CD4-positive, alpha-beta T cell (primary cell): ENCODE measurements around the gene RAE1. TPM values are rescaled to one million over a fixed set of nuclear protein-coding genes. Genes with fewer than 3 reads are reported as not detected.

Source experiments
- ATAC-seq: fragments of 200-7000 bp; cut with Tn5 transposase; one replicate; pipeline ENCODE4 v1.10.0; 2022; ENCODE audit warnings: mild to moderate bottlenecking; ENCODE audit not compliant: poor library complexity
- CTCF ChIA-PET: fragments of 350-600 bp; sonication (Branson Sonifier 250); formaldehyde crosslinking; loops from one replicate; lab custom pipeline; 2021; ENCODE audit warnings: antibody characterized with exemption, inconsistent platforms; lab: Charles Lee
- POLR2A ChIA-PET: fragments of 350-600 bp; sonication (Branson Sonifier 250); formaldehyde crosslinking; loops from one replicate; lab custom pipeline; 2021; ENCODE audit warnings: antibody characterized with exemption, inconsistent platforms; lab: Charles Lee
- DNase-seq, 14 experiments: peaks; one replicate each; pipeline ENCODE4 v3.0.0-alpha.2; 2013 to 2020; ENCODE audit warnings: mixed read lengths in 2 of 14
- H3K27ac ChIP-seq, 2 donors: one replicate each; pipeline versions ENCODE4 v1.5.1 to v1.7.0; 2013; ENCODE audit warnings: low read length in 2 of 2, low read depth in 1 of 2, mild to moderate bottlenecking in 1 of 2
- H3K27me3 ChIP-seq, 2 experiments: 1 replicate in 1 of 2; 2 replicates in 1 of 2; pipeline versions ENCODE4 v1.6.1 to v1.7.0; 2013; ENCODE audit warnings: low read length in 2 of 2, control low read depth in 1 of 2, mild to moderate bottlenecking in 1 of 2, moderate library complexity in 1 of 2; ENCODE audit not compliant: insufficient read depth in 2 of 2, control insufficient read depth in 1 of 2
- H3K36me3 ChIP-seq: one replicate; pipeline ENCODE4 v1.6.1; 2013; ENCODE audit warnings: low read length, control low read depth; ENCODE audit not compliant: insufficient read depth
- H3K4me1 ChIP-seq: one replicate; pipeline ENCODE4 v1.6.1; 2013; ENCODE audit warnings: low read length, control low read depth; ENCODE audit not compliant: insufficient read depth
- H3K4me3 ChIP-seq: one replicate; pipeline ENCODE4 v1.5.1; 2013; ENCODE audit warnings: mild to moderate bottlenecking, low read length, moderate library complexity
- H3K9me3 ChIP-seq, 2 experiments: 1 replicate in 1 of 2; 2 replicates in 1 of 2; pipeline versions ENCODE4 v1.6.1 to v1.7.0; 2013; ENCODE audit warnings: low read length in 2 of 2, mild to moderate bottlenecking in 2 of 2, control low read depth in 1 of 2, moderate library complexity in 1 of 2; ENCODE audit not compliant: control insufficient read depth in 1 of 2, insufficient read depth in 1 of 2
- H3K27ac Mint-ChIP-seq: one replicate; pipeline ENCODE4 v1.8.0; 2020; ENCODE audit warnings: mixed read lengths
- H3K27me3 Mint-ChIP-seq: one replicate; pipeline ENCODE4 v1.8.0; 2021; ENCODE audit warnings: mixed read lengths
- H3K36me3 Mint-ChIP-seq: one replicate; pipeline ENCODE4 v1.8.0; 2021; ENCODE audit warnings: low read depth, mixed read lengths
- H3K4me1 Mint-ChIP-seq: one replicate; pipeline ENCODE4 v1.8.0; 2021; ENCODE audit warnings: low read depth, mixed read lengths
- H3K4me3 Mint-ChIP-seq: one replicate; pipeline ENCODE4 v1.8.0; 2020; ENCODE audit warnings: mild to moderate bottlenecking, mixed read lengths
- H3K9me3 Mint-ChIP-seq: one replicate; pipeline ENCODE4 v1.8.0; 2020; ENCODE audit warnings: mixed read lengths
- CTCF ChIP-seq: fragments of 200-600 bp; IDR thresholded peaks from one replicate; pipeline ENCODE4 v1.8.0; 2022; ENCODE audit warnings: antibody characterized with exemption, mild to moderate bottlenecking
- intact Hi-C, 2 experiments: fragments of 100-400 bp; cut with DNase I in 1 of 2; cut with micrococcal nuclease in 1 of 2; formaldehyde crosslinking; loops; one replicate each; pipeline versions ENCODE4 v1.15.1 to v1.9.0; 2023 to 2025; cut with DNase I, micrococcal nuclease
- total RNA-seq, 174 experiments: library from RNA in 2 of 174; stranded (reverse) in 2 of 174; gene quantifications; one replicate each; pipeline ENCODE4 v1.2.3 and lab custom pipeline; 2021 to 2026

Gene RAE1
- total RNA-seq, 2 experiments from 2014 or later = 58.8 to 60.7 TPM

- ChIA-PET CTCF (no interaction called here), POLR2A (interaction anchor here (1.6 to 5.5 kb wide), 3 partner anchors 11 to 15 kb away, joined by 5 to 46 read pairs (median 6); no protein-coding TSS in a partner anchor)
- Histone ChIP-seq H3K4me1 (peaks cover 52% of the 10 kb centered on the region), H3K27me3 (no peaks in the 10 kb centered on the region), H3K9me3 (no peaks in the 10 kb centered on the region), H3K27ac (no peak overlapping the region), H3K36me3 (peaks cover 65% of the 10 kb centered on the region), H3K4me3 (no peak overlapping the region)
- no peak for TF ChIP-seq CTCF
- H3K4me1 Mint-ChIP-seq = peaks cover 36% of the 10 kb centered on the region
- H3K9me3 Mint-ChIP-seq = no peaks in the 10 kb centered on the region
- ATAC-seq = no peak
- intact Hi-C loops = no loop called here
- H3K27me3 Mint-ChIP-seq = no peaks in the 10 kb centered on the region
- H3K36me3 Mint-ChIP-seq = peaks cover 81% of the 10 kb centered on the region
- H3K27ac Mint-ChIP-seq = peak overlapping the region; percentile 96
- peak overlapping the region; percentile 65 for H3K4me3 Mint-ChIP-seq
- no peak for DNase-seq
These were observed 57.1 kb downstream of the RAE1 start for GRCh38 chr20:57408131-57408530.

GRCh38 chr20:57408536-57409233 is 57.6 kb downstream of the RAE1 start:
- H3K4me3 Mint-ChIP-seq = peak overlapping the region; percentile 65
- Histone ChIP-seq H3K27ac (no peak overlapping the region), H3K4me3 (no peak overlapping the region), H3K27me3 (no peaks in the 10 kb centered on the region), H3K4me1 (peaks cover 46% of the 10 kb centered on the region), H3K36me3 (peaks cover 59% of the 10 kb centered on the region), H3K9me3 (no peaks in the 10 kb centered on the region)
- no peaks in the 10 kb centered on the region for H3K9me3 Mint-ChIP-seq
- peaks cover 30% of the 10 kb centered on the region for H3K4me1 Mint-ChIP-seq
- H3K36me3 Mint-ChIP-seq = peaks cover 75% of the 10 kb centered on the region
- peak; percentile 6 for ATAC-seq
- TF ChIP-seq CTCF = no peak
- DNase-seq = no peak
- intact Hi-C loops = no loop called here
- ChIA-PET CTCF (no interaction called here), POLR2A (interaction anchor here (1.0 to 5.5 kb wide), 6 partner anchors 11 to 26 kb away, joined by 3 to 46 read pairs (median 6); no protein-coding TSS in a partner anchor)
- peak overlapping the region; percentile 96 for H3K27ac Mint-ChIP-seq
- no peaks in the 10 kb centered on the region for H3K27me3 Mint-ChIP-seq

- ChIA-PET POLR2A (interaction anchor here (1.0 to 5.5 kb wide), 6 partner anchors 12 to 26 kb away, joined by 3 to 46 read pairs (median 6); no protein-coding TSS in a partner anchor), CTCF (no interaction called here)
- Mint-ChIP-seq H3K27me3 (no peaks in the 10 kb centered on the region), H3K9me3 (no peaks in the 10 kb centered on the region), H3K36me3 (peaks cover 69% of the 10 kb centered on the region), H3K4me1 (peaks cover 25% of the 10 kb centered on the region), H3K4me3 (peak overlapping the region; percentile 71), H3K27ac (peak overlapping the region; percentile 96)
- H3K4me3 ChIP-seq = no peak overlapping the region
- ATAC-seq (peak; percentile 7), DNase-seq (no peak)
- peaks cover 53% of the 10 kb centered on the region for H3K36me3 ChIP-seq
- intact Hi-C loops = no loop called here
- H3K9me3 ChIP-seq = no peaks in the 10 kb centered on the region
- peaks cover 40% of the 10 kb centered on the region for H3K4me1 ChIP-seq
- no peak overlapping the region for H3K27ac ChIP-seq
- no peaks in the 10 kb centered on the region for H3K27me3 ChIP-seq
- no peak for TF ChIP-seq CTCF
These were observed 58.2 kb downstream of the RAE1 start for GRCh38 chr20:57409316-57409671.
